ENCODE measurements around the gene PLEKHA5. TPM values are rescaled to one million over a fixed set of nuclear protein-coding genes. Genes with fewer than 3 reads are reported as not detected.
"Not testable (repeated sequence)": the region's sequence is repeated elsewhere in the genome, so short reads cannot be mapped to it uniquely, and the experiment has no call there.

The PLEKHA5 gene
- total RNA-seq, 1 donor from 2014 or later: 32.3 TPM

DNA sequence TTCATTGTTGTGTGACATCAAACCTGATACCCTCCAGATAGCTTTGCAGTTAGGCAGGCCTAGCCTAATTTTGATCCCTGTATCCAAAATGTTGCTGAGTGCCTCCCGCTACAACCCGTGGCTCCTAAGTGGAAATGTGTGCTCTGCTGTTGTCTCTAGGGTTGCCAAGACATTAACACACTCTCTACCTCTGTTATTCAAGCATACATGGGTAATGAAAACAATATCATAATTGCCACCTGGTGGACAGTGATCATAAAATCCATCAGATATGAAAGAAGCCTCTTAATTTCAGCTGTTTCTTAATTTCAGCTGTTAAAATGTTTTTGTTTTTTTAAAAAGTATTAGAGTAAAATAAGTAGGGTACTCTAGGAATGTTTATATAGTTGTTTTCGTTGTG lies 93.5 kb downstream of the PLEKHA5 start:
- no peak overlapping the region for H3K4me3 Mint-ChIP-seq (ENCODE audit: unreplicated experiment)
- peaks cover 13% of the 10 kb centered on the region for H3K9me3 Mint-ChIP-seq (ENCODE audit: unreplicated experiment)
- H3K4me1 Mint-ChIP-seq (ENCODE audit: unreplicated experiment): peaks cover 49% of the 10 kb centered on the region
- TF ChIP-seq, protein P1, sequence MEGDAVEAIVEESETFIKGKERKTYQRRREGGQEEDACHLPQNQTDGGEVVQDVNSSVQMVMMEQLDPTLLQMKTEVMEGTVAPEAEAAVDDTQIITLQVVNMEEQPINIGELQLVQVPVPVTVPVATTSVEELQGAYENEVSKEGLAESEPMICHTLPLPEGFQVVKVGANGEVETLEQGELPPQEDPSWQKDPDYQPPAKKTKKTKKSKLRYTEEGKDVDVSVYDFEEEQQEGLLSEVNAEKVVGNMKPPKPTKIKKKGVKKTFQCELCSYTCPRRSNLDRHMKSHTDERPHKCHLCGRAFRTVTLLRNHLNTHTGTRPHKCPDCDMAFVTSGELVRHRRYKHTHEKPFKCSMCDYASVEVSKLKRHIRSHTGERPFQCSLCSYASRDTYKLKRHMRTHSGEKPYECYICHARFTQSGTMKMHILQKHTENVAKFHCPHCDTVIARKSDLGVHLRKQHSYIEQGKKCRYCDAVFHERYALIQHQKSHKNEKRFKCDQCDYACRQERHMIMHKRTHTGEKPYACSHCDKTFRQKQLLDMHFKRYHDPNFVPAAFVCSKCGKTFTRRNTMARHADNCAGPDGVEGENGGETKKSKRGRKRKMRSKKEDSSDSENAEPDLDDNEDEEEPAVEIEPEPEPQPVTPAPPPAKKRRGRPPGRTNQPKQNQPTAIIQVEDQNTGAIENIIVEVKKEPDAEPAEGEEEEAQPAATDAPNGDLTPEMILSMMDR (IDR thresholded peaks at IDR 0.05): peak; percentile 40
- H3K27ac Mint-ChIP-seq (ENCODE audit: unreplicated experiment): peak overlapping the region; percentile 72
- DNase-seq (ENCODE audit: extremely low spot score, unreplicated experiment): no peak
- no peaks in the 10 kb centered on the region for H3K27me3 Mint-ChIP-seq (ENCODE audit: unreplicated experiment)
- peaks cover 3% of the 10 kb centered on the region for H3K36me3 Mint-ChIP-seq (ENCODE audit: unreplicated experiment)

DNA sequence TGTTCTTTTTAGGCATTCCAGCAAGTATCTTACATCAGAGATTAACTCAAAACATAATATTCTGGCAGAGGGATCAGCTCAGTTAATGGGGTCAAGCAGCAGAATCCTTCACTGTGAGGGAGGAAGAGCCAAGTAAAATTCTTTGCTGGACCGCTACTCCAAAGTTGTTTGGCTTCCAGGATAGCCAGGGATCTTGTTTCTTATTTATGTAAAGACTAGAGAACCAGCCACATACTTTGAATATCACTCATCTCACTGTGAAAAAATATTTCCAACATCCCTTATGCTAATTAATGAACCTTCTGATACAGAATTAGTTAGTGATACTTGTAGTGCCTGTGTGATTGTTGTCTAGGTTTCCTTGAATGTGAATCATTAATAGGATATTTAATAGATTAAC lies 94.2 kb downstream of the PLEKHA5 start:
- H3K9me3 Mint-ChIP-seq (ENCODE audit: unreplicated experiment): peaks cover 13% of the 10 kb centered on the region
- peak overlapping the region; percentile 72 for H3K27ac Mint-ChIP-seq (ENCODE audit: unreplicated experiment)
- H3K4me1 Mint-ChIP-seq (ENCODE audit: unreplicated experiment): peaks cover 54% of the 10 kb centered on the region
- H3K36me3 Mint-ChIP-seq (ENCODE audit: unreplicated experiment): peaks cover 3% of the 10 kb centered on the region
- no peaks in the 10 kb centered on the region for H3K27me3 Mint-ChIP-seq (ENCODE audit: unreplicated experiment)
- no peak for DNase-seq (ENCODE audit: extremely low spot score, unreplicated experiment)
- TF ChIP-seq, protein P1 (IDR thresholded peaks at IDR 0.05): no peak
- no peak overlapping the region for H3K4me3 Mint-ChIP-seq (ENCODE audit: unreplicated experiment)

DNA sequence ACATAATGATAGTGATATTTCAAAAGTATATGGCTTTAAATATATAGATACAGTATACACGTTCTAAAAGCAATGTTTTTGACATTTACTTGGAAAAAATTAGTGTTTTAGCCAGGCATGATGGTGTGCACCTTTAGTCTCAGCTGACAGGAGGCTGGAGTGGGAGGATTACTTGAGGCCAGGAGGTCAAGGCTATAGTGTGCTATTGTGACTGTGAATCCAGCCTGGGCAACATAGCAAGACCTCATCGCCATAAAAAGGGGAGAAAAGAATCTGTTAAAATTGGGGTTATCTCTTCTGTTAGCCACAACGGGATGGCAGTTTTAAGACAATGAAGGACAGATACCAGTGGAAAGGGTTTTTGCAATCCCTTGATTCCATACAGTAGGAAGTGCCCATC lies 95.2 kb downstream of the PLEKHA5 start:
- Mint-ChIP-seq H3K27ac (ENCODE audit: unreplicated experiment) (no peak overlapping the region), H3K9me3 (ENCODE audit: unreplicated experiment) (peaks cover 19% of the 10 kb centered on the region), H3K36me3 (ENCODE audit: unreplicated experiment) (peaks cover 7% of the 10 kb centered on the region), H3K27me3 (ENCODE audit: unreplicated experiment) (no peaks in the 10 kb centered on the region), H3K4me1 (ENCODE audit: unreplicated experiment) (peaks cover 59% of the 10 kb centered on the region), H3K4me3 (ENCODE audit: unreplicated experiment) (no peak overlapping the region)
- no peak for DNase-seq (ENCODE audit: extremely low spot score, unreplicated experiment)
- TF ChIP-seq, protein P1 (IDR thresholded peaks at IDR 0.05): no peak

DNA sequence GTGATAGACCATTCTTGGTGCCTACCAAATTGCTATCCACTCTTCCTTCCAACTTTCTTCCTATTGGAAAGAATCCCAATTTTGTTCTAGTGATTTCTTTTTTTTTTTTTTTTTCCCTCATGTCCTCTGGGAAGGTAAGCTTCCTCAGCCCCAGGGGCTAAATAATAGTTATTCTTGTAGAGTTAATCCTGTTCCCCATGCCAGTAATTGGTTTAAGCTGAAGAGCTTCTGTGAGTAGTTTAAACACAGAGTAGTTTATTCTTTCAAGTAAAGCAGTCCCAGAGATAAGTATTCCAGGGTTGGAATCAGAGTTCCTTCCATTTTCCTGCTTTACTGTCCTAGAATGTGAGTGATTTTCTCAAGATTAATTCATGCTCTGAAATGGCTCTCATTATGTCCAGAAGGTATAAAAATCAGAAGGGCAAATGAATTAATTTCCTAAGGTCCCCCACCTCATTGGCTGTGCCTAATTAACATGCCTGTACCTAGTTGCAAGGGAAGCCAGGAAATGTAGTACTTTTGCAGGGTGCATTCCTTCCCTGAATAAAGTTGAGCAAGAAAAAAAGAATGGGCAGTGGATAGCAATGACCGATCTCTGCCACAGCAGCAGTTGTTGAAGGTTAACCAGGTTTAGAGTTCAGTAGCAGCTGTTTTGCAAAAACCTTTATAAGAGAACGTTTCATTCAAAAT lies 97.8 kb downstream of the PLEKHA5 start:
- peaks cover 10% of the 10 kb centered on the region for H3K9me3 Mint-ChIP-seq (ENCODE audit: unreplicated experiment)
- TF ChIP-seq, protein P1 (IDR thresholded peaks at IDR 0.05): no peak
- H3K36me3 Mint-ChIP-seq (ENCODE audit: unreplicated experiment): peaks cover 3% of the 10 kb centered on the region
- no peak for DNase-seq (ENCODE audit: extremely low spot score, unreplicated experiment)
- H3K4me3 Mint-ChIP-seq (ENCODE audit: unreplicated experiment): no peak overlapping the region
- H3K27me3 Mint-ChIP-seq (ENCODE audit: unreplicated experiment): no peaks in the 10 kb centered on the region
- H3K27ac Mint-ChIP-seq (ENCODE audit: unreplicated experiment): no peak overlapping the region
- H3K4me1 Mint-ChIP-seq (ENCODE audit: unreplicated experiment): peaks cover 40% of the 10 kb centered on the region

DNA sequence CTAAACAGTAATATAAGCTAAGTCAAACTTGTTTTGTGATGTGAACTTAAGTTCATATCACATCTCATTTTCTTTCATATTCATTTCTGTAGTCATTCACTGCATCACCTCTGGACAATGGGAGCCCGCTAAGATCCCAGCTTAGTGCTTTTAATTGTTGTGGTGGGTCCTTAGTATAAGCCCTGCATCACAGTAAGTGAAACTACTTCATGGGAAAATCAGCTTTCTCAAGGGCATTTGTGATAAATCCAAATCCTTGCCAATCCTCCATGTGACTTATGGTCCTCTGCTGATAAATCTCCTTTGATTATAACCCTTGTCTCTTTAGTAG lies 98.3 kb downstream of the PLEKHA5 start:
- Mint-ChIP-seq H3K27ac (ENCODE audit: unreplicated experiment) (no peak overlapping the region), H3K4me3 (ENCODE audit: unreplicated experiment) (no peak overlapping the region), H3K27me3 (ENCODE audit: unreplicated experiment) (no peaks in the 10 kb centered on the region), H3K36me3 (ENCODE audit: unreplicated experiment) (peaks cover 3% of the 10 kb centered on the region), H3K4me1 (ENCODE audit: unreplicated experiment) (peaks cover 35% of the 10 kb centered on the region), H3K9me3 (ENCODE audit: unreplicated experiment) (peaks cover 10% of the 10 kb centered on the region)
- DNase-seq (ENCODE audit: extremely low spot score, unreplicated experiment): no peak
- TF ChIP-seq, protein P1 (IDR thresholded peaks at IDR 0.05): no peak

DNA sequence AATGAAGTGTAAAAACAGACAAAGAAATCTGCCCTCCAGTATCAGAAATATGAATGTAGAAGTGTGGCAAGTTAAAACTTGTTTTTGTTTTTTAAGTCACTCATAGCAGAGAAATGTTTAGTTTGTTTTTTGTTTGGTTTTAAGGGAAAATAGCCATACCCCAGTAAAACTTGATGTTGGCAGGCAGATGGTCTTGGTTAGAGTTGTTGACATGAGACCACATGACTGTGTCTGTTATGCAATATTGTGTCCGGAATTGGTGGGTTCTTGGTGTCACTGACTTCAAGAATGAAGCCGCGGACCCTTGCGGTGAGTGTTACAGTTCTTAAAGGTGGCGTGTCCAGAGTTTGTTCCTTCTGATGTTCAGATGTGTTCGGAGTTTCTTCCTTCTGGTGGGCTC lies 99.5 kb downstream of the PLEKHA5 start:
- H3K9me3 Mint-ChIP-seq (ENCODE audit: unreplicated experiment); H3K27ac Mint-ChIP-seq (ENCODE audit: unreplicated experiment); H3K36me3 Mint-ChIP-seq (ENCODE audit: unreplicated experiment); H3K27me3 Mint-ChIP-seq (ENCODE audit: unreplicated experiment); DNase-seq (ENCODE audit: extremely low spot score, unreplicated experiment); H3K4me3 Mint-ChIP-seq (ENCODE audit: unreplicated experiment): not testable (repeated sequence)
- H3K4me1 Mint-ChIP-seq (ENCODE audit: unreplicated experiment): peaks cover 32% of the 10 kb centered on the region

Data from osteocyte (in vitro differentiated cells).